HG03060 (cell line): ENCODE measurements around the gene TMEM242.

Experiments
- ATAC-seq: cut with Tn5 transposase; IDR thresholded peaks from one replicate; pipeline ENCODE4 v1.9.1; 2021; ENCODE audit warnings: low read depth, moderate number of reproducible peaks; ENCODE audit not compliant: unreplicated experiment

The TMEM242 gene

GRCh38 chr6:157272866-157273755 is 50.2 kb downstream of the TMEM242 start:
- ATAC-seq, result no peak

DNA sequence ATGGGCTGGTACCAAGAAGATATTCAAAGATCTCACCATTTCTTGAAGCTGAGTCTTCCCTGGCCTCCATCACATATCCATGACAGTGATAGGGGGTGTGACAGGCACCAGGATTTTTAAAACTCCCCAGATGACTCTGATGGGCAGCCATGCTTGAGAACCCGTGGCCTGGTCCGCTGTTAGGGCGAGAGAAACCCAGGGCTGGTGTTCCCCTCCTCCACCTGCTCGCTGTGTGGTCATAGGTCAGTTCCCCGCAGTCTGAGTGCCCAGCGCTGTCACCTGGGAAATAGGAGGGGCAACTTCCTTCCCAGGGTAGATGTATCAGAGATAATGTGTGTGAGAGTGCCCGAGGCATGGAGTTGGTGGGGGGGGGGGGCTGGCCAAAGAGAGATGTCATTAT is 50.9 kb downstream of the TMEM242 start:
- no peak for ATAC-seq

- no peak for ATAC-seq
Measured at GRCh38 chr6:157271911-157272310, 51.4 kb downstream of the TMEM242 start.

DNA sequence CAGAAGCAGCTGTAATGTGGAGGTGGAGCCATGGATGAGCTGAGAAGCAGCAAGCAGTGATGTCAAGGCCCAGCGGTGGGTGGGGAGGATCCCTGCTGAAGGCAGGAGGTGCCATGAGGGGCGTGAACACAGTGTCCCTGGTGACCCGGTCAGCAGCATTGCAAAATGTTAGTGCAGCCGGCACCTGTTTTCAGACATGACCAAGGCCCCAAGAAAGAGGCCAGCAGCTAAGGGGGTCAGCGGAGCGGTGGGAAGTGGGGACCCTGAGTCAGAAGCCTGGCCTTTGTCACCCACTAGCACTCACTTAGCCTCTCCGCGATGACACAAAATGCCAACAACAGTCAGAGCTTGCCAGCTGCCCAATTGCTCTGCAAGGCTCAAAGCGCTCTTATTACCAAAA is 51.9 kb downstream of the TMEM242 start:
- ATAC-seq, result no peak

DNA sequence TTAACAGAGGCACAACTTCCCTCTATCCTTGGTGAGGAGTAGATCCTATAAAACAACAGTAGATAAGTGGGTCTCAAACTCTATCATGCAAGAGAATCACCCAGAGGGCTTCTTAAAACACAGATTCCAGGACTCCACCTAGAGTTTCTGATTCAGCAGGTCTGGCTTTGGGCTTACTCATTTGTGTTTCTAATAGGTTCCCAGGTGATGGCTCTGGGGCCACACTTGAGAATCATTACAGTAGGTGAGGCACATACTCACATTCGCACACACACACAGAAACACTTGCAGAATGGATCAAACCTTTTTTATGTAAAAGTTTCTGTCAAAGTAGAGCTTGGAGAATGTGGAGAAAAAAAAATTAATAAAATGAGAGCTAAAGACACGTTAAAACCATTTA is 52.4 kb downstream of the TMEM242 start:
- no peak for ATAC-seq

- no peak for ATAC-seq
Measured at GRCh38 chr6:157270308-157270707, 53.0 kb downstream of the TMEM242 start.

DNA sequence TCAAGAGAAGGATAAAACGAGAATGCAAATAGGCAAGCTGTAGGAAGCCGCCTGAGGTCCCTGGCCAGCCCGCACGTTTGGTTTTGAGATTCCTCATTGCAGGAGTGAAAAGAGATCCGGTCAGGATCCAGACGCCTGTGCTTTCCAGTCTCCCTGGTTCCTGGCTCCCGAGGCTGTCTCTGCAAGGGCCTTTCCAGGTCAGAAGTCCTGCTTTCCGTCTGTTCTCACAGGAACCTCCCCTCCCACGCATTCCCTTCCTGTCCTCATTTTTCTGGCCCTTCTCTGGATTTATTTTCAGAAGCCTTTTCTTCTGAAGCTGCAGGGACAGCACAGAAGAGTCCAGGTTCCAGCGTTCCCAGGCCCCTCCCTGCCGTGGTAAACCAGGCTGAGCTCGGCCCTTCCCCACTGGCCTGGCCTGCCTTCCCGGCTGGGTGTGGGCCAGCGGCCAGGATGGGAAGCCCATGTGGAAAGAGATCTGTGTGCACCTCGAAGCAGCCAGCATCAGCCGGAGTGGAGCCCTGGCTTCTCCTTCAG is 54.0 kb downstream of the TMEM242 start:
- no peak for ATAC-seq

DNA sequence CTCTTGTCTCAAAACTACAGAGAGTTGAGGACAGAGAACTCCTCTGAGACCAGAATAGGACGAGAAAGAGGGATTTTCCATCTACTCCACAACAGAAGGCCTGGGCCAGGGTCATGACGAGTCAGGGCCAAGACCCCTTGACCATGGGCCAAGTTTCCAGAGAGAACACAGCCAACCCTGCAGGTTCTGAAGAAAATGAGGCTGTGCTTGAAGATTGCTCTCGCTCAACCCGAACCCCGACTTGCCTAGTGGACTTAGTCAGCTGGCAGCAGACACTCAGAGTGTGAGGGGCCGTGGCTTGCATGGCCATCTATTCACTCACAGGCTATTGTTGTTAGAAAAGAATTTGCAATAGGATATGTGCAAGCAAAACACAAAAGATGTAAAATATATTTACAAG is 54.5 kb downstream of the TMEM242 start:
- ATAC-seq, result no peak

- no peak for ATAC-seq
Measured at GRCh38 chr6:157268396-157268795, 54.9 kb downstream of the TMEM242 start.

DNA sequence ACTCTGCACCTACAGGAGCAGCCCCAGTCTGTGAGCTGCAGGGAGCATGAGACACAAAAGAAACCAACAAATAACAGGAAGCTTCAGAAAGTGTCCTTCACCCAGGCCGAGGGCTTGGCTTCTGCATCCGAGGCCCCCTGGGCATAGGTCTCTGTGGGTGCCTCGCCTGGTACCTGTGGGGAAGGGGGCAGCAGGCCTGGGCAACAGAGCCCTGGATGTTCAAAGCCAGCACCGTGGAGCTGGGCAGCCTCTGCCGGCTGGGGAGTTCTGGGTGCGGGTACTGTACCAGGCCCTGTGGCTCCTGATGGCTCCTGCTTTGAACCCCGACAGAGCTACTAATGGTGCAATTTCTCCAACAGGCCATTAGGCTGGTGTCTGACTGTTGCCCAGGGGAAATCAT is 55.7 kb downstream of the TMEM242 start:
- no peak for ATAC-seq

DNA sequence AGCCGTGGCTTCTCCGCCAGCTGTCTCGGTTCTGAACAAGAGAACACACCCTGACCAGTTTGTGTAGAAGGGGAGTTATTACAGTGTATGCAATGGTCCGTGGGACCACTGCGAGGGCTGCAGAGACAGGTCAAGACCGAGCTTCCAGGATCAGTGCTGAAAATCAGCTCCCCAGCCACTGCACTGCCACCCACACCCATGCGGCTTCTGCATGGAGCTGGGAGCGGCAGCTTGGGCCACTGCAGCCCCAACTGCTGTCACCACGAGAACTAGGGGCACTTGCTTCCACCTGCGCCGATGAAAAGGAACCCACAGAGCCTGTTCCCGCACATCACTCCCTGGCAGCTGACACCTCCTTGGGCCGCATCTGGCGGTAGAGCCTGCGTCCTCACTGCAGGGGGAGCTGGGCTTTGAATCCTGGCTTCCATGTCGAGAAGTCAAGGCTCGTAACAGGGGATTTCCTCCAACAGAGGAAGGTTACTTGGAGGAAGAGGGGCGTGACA is 56.2 kb downstream of the TMEM242 start:
- ATAC-seq, result no peak

DNA sequence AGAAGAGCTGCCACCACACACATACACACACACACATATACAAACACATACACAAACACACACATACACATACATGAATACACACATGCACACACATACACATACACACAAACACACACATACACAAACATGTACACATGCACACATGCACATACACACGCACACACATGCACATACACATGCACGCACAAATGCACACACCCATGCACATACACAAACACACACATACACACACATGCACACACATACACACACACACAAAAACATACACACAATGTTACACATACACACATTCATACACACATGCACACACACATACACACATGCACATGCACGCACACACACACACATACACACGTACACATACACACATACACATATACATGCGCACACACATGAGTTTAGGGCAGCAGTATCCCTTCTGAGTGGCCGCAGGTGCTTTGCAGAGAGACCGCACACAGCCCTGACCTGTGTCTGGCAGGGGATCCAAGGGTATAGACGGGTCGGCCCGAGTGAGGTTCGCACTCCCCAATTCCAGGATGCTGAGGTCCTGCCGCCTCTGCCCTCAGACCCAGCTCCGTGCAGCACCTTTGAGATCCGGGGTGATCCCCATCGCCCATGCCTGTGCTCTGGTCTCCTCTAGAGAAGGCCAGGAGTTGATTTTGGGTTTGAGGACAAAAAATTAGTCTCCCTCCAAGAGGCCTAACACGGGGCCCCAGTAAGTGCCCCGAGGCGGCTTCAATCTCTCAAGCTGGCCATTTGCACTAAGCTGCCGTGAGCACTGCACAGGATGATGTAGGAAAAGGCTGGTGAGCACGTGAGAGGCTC is 56.8 kb downstream of the TMEM242 start:
- no peak for ATAC-seq

DNA sequence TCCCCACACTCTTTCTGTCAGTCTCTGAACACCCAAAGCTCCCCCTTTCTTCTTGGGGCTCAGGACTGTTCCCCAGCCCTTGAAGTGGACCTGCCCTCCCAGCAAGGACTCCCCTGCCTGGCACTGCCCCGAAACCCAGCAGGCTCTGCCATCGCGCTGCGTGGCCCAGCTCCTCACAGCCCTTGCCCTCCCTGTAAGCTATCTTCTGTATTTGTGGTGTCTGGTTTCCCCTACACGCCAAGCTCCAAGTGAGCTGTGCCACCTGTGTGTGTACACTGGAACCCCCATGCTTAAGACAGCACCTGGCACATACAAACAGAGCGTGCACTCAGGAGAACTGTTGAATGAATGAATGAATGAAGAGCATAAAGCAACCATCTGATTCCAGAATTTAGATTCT is 57.7 kb downstream of the TMEM242 start:
- no peak for ATAC-seq

DNA sequence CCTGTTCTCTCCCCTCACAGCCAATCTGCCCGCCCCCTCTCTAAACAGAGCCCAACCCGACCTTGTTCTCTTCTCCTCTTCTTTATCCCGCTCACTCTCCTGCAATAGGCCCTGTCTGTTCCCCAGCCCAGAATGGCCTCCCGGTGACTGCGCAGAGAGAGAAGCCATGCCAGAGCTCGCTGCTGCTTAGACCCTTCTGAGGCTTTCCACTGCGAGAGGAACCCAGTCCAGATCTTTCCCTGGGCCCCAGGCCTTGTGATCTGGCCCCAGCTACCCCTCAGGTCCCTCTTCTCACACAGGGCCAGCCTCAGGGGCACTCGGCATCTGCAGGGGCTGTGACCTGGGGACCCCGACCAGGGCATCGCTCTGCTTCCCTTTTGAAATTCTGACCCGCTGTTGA is 58.1 kb downstream of the TMEM242 start:
- no peak for ATAC-seq

GRCh38 chr6:157264701-157265100 is 58.6 kb downstream of the TMEM242 start:
- no peak for ATAC-seq

DNA sequence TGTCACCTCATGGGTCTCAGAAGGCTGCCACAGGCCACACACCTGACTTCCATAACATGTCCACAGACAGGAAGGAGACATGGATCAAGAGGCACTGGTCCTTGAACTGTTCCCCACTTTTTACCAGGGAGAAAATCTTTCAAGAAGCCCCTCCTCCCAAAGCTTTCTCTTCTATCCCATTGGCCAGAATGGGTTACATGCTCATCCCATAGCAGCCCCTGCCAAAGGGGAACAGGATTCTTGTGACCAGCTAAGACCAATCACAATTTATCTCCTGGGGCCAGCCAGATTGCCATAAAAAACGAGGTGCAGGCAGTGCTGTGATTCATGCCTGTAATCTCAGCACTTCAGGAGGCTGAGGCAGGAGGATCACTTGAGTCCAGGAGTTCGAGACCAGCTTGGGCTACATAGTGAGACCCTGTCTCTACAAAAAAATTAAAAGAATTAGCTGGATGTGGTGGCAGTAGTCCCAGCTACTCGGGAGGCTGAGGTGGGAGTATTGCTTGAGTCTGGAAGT is 59.4 kb downstream of the TMEM242 start:
- ATAC-seq, result no peak

DNA sequence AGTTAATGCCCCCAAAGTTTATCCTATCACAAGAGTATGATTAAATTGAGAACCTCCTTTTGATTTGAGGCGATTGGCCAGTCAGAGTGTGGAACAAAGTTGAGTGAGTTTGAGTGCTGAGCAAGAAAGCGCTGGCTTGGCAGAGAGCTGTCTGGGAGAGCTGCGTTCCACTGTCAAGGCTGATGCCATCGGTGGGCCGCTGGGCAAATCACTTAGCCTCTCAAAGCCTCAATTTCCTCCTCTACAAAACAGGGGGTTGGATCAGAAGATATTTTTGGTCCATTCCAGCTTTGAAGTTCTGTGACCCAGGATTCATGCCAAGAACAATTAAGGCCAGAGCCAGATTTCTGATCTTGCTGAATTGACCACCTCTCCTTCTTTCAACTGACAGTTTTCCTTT is 60.2 kb downstream of the TMEM242 start:
- no peak for ATAC-seq

DNA sequence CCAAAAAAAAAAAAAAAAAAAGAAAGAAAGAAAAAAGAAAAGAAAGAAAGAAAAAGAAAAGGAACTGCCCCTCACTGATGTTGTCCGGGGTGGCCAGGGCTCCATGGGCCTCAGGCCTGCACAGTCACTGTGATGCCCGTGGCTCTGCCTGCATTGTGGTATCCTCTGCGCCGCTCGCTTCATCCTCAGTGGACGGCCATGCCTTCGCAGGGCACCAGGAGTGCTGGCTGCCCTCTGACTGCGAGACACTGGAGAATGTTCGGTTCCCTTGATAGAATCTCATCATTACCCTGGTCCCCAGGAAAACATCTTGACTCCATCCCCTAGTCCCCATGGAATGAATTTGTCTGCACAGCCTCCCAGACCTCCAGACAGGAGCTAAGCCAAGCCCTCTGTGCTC is 61.7 kb downstream of the TMEM242 start:
- ATAC-seq, result no peak

DNA sequence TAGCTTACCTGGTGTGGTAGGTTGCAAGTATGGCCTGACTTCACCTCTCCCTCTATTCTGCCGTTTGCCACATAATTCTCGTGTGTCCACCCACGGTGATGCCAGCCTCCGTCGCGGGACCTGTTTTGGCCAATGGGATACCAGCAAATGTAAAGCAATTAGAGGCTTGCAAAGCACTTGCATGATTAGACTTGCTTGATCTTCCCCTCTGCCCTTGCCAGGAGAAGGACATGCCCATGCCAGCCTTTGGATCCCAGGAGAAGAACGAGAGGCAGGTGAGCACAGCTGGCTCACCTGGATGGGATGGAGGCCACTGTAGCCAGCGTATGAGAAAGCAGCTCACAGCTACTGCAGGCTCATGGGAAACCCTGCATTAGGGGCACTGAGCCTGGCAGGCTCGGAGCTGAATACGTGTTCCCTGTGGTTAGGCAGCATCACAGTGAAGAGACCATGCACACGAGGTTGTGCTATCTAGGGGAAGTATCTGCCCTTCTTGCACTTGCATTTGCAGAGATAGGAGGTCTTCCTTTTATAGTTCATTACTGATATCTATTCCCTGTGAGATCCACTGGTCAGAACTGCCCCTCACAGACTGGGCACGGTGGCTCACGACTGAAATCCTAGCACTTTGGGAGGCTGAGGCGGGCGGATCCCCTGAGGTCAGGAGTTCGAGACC is 62.4 kb downstream of the TMEM242 start:
- ATAC-seq, result no peak

DNA sequence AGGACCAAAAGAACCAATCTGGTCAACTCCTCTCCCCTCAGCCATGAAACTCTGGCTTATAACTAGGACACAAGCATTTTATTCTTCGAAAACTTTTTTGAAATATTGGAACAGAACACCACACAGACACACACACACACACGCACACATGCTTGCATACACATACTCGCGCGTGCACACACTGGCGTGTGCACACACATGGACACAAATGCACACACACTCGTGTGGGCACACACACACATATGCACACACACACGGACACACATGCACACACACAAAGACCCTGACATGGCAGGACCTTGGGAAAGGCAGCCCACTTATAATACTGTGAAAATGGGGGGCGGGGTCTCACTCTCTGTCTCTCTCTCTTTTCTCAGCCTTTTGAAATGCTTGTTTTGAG is 63.9 kb downstream of the TMEM242 start:
- no peak for ATAC-seq

DNA sequence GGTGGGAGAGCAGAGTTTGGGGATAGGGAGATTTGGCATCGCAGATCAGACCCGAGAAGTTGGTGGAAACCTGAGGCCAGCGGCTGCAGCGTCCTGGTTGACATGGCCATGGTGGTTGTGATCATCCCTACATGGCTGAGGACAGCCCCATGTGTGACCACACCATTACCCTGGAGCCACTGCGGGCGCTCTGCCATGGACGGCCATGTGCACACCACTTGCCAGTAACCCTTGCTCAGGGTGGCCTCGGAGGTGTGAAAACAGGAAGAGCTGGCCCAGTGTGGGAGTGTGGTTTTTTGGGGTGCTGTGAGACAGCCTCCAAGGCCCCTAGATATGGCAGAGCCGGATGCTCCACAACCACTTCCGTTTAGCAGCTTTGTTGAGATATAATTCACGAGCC is 64.4 kb downstream of the TMEM242 start:
- ATAC-seq, result no peak
